HG03280 (cell line): ENCODE data around the gene AADACL3.
A peak's percentile ranks its signal among the peaks of the same experiment; 100 is the strongest.
"Not testable (repeated sequence)": the region's sequence is repeated elsewhere in the genome, so short reads cannot be mapped to it uniquely, and the experiment has no call there.

ENCODE experiments used
- ATAC-seq: cut with Tn5 transposase; IDR thresholded peaks from one replicate; pipeline ENCODE4 v1.9.1; 2021; ENCODE audit warnings: mild to moderate bottlenecking, moderate library complexity; ENCODE audit not compliant: unreplicated experiment

Gene AADACL3

GRCh38 chr1:12713651-12714050, 2.3 kb upstream of the AADACL3 start:
- not testable (repeated sequence) for ATAC-seq

- ATAC-seq = no peak
Measured at GRCh38 chr1:12714710-12715475, 1.0 kb upstream of the AADACL3 start.

DNA sequence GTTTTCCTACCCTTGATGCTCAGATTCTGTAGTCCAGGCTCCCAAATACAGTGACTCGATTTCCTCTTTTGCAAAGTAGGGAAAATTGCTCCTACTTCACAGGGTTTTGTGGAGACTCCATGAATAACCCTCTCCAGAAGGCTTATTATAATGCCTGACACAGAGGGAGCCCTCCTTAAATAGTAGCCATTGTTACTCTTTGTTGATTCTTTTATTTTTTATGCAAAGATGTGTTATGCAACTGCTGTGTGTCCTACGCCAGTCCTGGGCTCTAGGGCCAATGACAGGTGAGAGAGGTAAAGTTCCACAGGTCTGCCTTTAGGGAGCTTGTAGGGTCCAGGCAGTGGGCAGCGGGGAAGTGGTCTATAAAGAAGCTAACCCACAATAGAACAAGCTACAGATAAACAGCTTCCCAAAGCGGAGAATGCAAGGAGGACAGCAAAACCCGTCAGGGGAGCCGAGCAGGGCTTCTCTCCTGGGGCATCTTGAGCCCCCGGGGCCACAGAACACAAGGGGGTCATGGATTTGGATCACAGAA, 1.5 kb downstream of the AADACL3 start:
- ATAC-seq = no peak

- ATAC-seq = no peak
Measured at GRCh38 chr1:12722626-12723025, 6.7 kb downstream of the AADACL3 start.

DNA sequence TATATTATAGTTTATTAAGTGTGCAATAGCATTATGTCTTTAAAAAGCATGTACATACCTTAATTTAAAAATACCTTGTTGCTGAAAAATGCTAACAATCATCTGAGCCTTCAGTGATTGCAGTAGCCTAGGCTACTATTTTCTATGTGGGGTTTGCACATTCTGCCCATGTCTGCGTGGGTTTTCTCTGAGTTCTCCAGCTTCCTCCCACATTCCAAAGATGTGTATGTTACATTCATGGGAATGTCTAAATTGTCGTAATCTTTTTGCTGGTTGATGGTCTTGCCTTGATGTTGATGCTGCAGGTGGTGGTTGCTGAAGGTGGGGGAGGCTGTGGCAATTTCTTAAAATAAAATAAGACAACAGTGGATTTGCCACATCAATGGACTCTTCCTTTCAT, 12.5 kb downstream of the AADACL3 start:
- ATAC-seq = no peak

- no peak for ATAC-seq
Measured at GRCh38 chr1:12730156-12730555, 14.2 kb downstream of the AADACL3 start.

GRCh38 chr1:12731084-12731483, 15.2 kb downstream of the AADACL3 start:
- ATAC-seq = not testable (repeated sequence)

- no peak for ATAC-seq
Measured at GRCh38 chr1:12734651-12735050, 18.7 kb downstream of the AADACL3 start.

DNA sequence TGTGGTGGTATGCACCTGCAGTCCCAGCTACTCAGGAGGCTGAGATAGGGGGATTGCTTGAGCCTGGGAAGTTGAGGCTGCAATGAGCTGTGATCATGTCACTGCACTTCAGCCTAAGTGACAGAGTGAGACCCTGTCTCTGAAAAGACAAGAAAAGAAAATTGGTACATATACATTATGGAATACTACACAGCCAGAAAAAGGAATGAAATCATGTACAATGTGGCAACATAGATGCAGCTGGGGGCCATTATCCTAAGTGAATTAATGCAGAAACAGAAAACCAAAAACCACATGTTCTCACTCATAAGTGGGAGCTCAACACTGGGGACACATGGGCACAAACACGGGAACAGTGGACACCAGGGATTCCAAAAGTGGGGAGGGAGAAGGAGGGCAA, 23.0 kb downstream of the AADACL3 start:
- ATAC-seq = no peak

- ATAC-seq = no peak
Measured at GRCh38 chr1:12739613-12740012, 23.7 kb downstream of the AADACL3 start.

DNA sequence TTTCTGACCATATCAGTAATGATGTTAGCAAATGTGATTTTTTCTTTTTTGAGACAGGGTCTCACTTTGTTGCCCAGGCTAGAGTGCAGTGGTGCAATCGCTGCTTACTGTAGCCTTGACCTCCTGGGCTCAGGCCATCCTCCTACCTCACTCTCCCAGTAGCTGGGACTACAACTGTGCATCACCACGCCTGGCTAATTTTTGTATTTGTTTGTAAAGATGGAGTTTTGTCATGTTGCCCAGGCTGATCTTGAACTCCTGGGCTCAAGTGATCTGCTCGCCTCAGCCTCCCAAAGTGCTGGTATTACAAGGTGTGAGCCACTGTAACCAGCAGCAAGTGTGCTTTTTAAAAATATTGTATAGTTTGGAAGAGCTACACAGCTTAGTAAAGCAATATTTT, 26.0 kb downstream of the AADACL3 start:
- ATAC-seq = no peak

DNA sequence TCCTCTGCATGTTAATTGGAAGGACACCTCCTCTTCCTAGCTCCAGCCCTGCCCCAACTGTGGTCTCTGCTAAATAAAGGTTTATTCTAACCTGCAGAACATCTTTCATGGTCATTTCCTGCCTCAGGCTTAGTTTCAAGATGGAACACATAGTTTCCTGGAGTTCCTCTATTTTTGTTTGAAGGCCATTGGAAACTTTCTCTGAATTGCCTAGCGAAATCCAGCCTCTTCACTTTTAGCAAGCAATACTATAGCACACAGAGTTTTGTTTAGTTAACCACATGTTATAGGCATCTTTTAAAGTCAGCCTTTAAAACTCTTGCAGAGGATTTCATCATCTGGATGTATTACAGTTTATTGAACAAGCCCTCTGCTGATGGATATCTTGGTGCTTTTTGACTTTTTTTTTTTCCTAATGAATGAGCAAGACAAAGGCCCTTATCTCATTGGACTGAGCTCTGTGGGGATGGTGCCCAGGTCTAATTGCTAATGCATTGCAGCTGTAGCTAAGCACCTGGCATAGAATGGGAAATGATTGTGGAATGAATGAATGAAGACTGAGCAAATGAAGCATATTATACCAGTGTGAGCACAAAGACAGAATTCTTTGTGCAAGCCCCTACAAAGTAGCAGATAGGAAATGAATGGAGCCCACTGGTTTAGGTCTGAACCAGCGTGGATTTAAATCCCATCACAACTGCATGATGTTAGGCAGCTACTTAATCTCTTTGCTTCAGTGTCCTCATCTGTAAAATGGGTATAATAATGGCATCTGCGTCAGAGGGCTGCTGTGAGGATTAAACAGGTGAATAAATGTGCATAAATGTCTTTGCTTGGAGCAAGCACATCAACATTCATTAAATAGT, 29.4 kb downstream of the AADACL3 start:
- ATAC-seq = no peak

DNA sequence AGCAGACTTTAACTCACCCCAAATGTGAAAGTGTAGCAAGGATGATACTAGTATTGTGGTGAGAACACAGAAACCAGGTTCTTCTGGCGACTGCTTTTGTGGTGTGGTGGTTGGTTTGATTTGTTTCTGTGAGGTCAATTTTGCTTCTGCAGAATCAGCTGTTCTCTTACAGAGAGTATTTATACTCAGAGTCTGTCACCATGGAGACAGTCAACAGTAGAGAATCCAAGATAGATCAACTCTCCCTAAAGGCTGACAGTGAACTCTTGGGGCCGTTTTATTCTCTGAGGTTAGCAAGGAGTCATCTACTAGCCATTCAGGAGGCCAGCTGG, 30.0 kb downstream of the AADACL3 start, which contains the start of gene CFAP107:
CFAP107 (plus strand) TSS at position 209 of the 332 bp plus-strand sequence. CDS start 231 bp downstream, outside the sequence.
- ATAC-seq = peak; percentile 41

- ATAC-seq = no peak
Measured at GRCh38 chr1:12748778-12749355, 33.0 kb downstream of the AADACL3 start.

DNA sequence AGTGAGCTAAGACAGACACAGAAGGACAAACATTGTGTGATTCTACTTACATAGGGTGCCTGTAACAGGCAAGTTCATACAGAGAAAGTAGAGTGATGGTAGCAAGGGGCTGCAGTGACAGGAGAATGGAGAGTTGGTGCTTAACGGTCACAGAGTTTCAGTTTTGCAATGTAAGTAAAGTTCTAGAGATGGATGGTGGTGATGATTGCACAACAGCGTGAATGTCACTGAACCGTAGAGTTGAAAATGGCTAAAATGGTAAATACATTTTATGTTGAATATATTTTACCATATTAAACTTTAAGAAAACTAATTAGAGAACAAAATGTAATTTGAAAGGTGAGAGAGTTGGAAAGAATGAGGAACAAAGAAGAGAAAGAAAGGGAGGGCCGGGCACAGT, 38.8 kb downstream of the AADACL3 start:
- no peak for ATAC-seq

- no peak for ATAC-seq
Measured at GRCh38 chr1:12756273-12756672, 40.4 kb downstream of the AADACL3 start.

DNA sequence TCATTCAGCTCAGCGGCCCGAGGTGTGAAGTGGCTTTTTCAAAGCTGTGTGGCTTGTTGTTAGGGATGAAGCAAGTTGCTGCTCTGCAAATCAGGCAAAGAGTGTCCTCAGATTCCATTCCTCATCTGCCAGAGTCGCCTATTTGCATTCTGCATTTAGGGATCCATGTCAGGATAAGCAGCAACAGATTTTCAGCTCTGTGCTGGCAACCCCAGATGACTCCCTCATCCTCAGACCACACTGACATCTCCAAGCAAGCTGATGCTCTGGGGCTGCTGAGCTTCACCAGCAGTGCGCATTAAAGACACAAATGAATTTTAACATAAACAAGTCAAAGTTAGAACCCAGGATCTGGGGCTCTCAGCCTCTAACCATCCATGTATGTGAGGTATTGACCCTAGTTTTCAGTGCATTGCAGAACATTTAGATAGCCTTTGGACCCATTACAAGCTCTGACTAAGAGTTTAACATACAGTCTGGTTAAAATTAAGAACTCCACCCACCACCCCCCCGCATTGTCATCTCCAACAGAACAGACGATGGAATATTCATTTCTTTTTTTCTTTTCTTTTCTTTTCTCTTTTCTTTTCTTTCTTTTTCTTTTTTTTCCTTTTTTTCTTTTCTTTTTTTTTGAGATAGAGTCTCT, 41.0 kb downstream of the AADACL3 start:
- ATAC-seq = no peak

- ATAC-seq = no peak
Measured at GRCh38 chr1:12757836-12758235, 41.9 kb downstream of the AADACL3 start.

DNA sequence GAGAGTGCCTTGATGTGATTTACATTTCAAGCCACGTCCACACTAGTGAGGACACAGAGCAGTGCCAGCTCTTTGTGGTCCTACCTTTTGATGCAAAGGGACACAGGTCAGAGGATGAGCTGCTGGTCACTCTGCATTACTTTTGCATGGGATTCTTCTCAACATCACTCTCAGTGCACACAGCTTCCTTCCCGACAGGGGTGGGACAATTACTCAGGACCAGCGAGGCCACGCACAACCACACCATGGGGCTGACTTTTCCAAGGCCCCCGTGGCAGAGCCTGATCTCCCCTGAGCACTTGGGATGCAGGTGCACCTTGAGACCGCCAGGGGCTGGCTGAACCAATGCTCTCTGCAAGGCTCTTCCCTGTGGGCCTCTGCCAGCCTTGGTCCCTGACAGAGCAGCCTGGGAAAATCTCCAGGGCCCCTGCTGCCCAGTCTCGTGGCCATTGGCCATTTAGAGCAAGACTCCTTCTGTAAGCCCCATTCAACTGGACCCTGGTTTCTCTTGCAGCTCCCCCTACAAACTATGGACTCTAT, 44.4 kb downstream of the AADACL3 start:
- ATAC-seq = no peak

- ATAC-seq = no peak
Measured at GRCh38 chr1:12761781-12762180, 45.9 kb downstream of the AADACL3 start.

DNA sequence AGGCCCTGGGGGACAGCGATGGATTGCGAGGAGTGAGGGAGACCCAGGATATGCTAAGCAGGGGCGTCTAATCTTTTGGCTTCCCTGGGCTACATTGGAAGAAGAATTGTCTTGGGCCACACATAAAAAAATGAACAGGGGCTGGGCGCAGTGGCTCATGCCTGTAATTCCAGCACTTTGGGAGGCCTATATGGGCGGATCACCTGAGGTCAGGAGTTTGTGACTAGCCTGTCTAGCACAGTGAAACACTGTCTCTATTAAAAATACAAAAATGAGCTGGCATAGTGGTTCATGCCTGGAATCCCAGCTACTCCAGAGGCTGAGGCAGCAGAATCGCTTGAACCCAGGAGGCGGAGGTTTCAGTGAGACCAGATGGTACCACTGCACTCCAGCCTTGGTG, 46.9 kb downstream of the AADACL3 start:
- no peak for ATAC-seq
